Measurements from ENCODE around the gene CDH13. TPM values are rescaled to one million over a fixed set of nuclear protein-coding genes. Genes with fewer than 3 reads are reported as not detected.

CDH13 gene
- total RNA-seq, 1 experiment from 2014 or later, result 0.80 TPM

- Histone ChIP-seq H3K27me3 (ENCODE audit: control insufficient read depth, insufficient read depth, low read length) (no peaks in the 10 kb centered on the region), H3K36me3 (replicated peaks; ENCODE audit: control insufficient read depth, insufficient read depth, low read length) (no peaks in the 10 kb centered on the region), H3K4me3 (ENCODE audit: insufficient read depth, low read depth, low read length) (no peak overlapping the region)
- DNase-seq, result no peak
These were observed 1168.2 kb downstream of the CDH13 start for GRCh38 chr16:83794860-83795554.

GRCh38 chr16:83797013-83797412, 1170.2 kb downstream of the CDH13 start:
- H3K27me3 ChIP-seq (ENCODE audit: control insufficient read depth, insufficient read depth, low read length), result no peaks in the 10 kb centered on the region
- H3K36me3 ChIP-seq (replicated peaks; ENCODE audit: control insufficient read depth, insufficient read depth, low read length), result no peaks in the 10 kb centered on the region
- H3K4me3 ChIP-seq (ENCODE audit: insufficient read depth, low read depth, low read length), result no peak overlapping the region
- peak; percentile 23 for DNase-seq

GRCh38 chr16:83799336-83799735, 1172.6 kb downstream of the CDH13 start:
- Histone ChIP-seq H3K36me3 (replicated peaks; ENCODE audit: control insufficient read depth, insufficient read depth, low read length) (no peaks in the 10 kb centered on the region), H3K27me3 (ENCODE audit: control insufficient read depth, insufficient read depth, low read length) (no peaks in the 10 kb centered on the region), H3K4me3 (ENCODE audit: insufficient read depth, low read depth, low read length) (no peak overlapping the region)
- no peak for DNase-seq

GRCh38 chr16:83802135-83802534, 1175.4 kb downstream of the CDH13 start:
- Histone ChIP-seq H3K27me3 (ENCODE audit: control insufficient read depth, insufficient read depth, low read length) (no peaks in the 10 kb centered on the region), H3K36me3 (replicated peaks; ENCODE audit: control insufficient read depth, insufficient read depth, low read length) (no peaks in the 10 kb centered on the region), H3K4me3 (ENCODE audit: insufficient read depth, low read depth, low read length) (no peak overlapping the region)
- DNase-seq, result no peak

GRCh38 chr16:83802554-83803205, 1175.9 kb downstream of the CDH13 start:
- no peak overlapping the region for H3K4me3 ChIP-seq (ENCODE audit: insufficient read depth, low read depth, low read length)
- DNase-seq, result no peak
- H3K36me3 ChIP-seq (replicated peaks; ENCODE audit: control insufficient read depth, insufficient read depth, low read length), result no peaks in the 10 kb centered on the region
- H3K27me3 ChIP-seq (ENCODE audit: control insufficient read depth, insufficient read depth, low read length), result no peaks in the 10 kb centered on the region

GRCh38 chr16:83803811-83804210, 1177.0 kb downstream of the CDH13 start:
- DNase-seq, result no peak
- no peaks in the 10 kb centered on the region for H3K36me3 ChIP-seq (replicated peaks; ENCODE audit: control insufficient read depth, insufficient read depth, low read length)
- no peak overlapping the region for H3K4me3 ChIP-seq (ENCODE audit: insufficient read depth, low read depth, low read length)
- H3K27me3 ChIP-seq (ENCODE audit: control insufficient read depth, insufficient read depth, low read length), result no peaks in the 10 kb centered on the region

GRCh38 chr16:83804366-83804765, 1177.6 kb downstream of the CDH13 start:
- Histone ChIP-seq H3K36me3 (replicated peaks; ENCODE audit: control insufficient read depth, insufficient read depth, low read length) (no peaks in the 10 kb centered on the region), H3K27me3 (ENCODE audit: control insufficient read depth, insufficient read depth, low read length) (no peaks in the 10 kb centered on the region), H3K4me3 (ENCODE audit: insufficient read depth, low read depth, low read length) (no peak overlapping the region)
- DNase-seq, result no peak

- no peak overlapping the region for H3K4me3 ChIP-seq (ENCODE audit: insufficient read depth, low read depth, low read length)
- no peak for DNase-seq
- no peaks in the 10 kb centered on the region; the same call in 1 of the 2 replicates for H3K36me3 ChIP-seq (replicated peaks; ENCODE audit: control insufficient read depth, insufficient read depth, low read length)
- H3K27me3 ChIP-seq (ENCODE audit: control insufficient read depth, insufficient read depth, low read length), result no peaks in the 10 kb centered on the region
These were observed 1179.3 kb downstream of the CDH13 start for GRCh38 chr16:83806036-83806435.

- Histone ChIP-seq H3K27me3 (ENCODE audit: control insufficient read depth, insufficient read depth, low read length) (no peaks in the 10 kb centered on the region), H3K36me3 (replicated peaks; ENCODE audit: control insufficient read depth, insufficient read depth, low read length) (no peaks in the 10 kb centered on the region; the same call in 1 of the 2 replicates), H3K4me3 (ENCODE audit: insufficient read depth, low read depth, low read length) (no peak overlapping the region)
- DNase-seq, result no peak
These were observed 1180.0 kb downstream of the CDH13 start for GRCh38 chr16:83806731-83807130.

GRCh38 chr16:83807327-83807709, 1180.5 kb downstream of the CDH13 start:
- no peak overlapping the region for H3K4me3 ChIP-seq (ENCODE audit: insufficient read depth, low read depth, low read length)
- no peaks in the 10 kb centered on the region for H3K27me3 ChIP-seq (ENCODE audit: control insufficient read depth, insufficient read depth, low read length)
- no peaks in the 10 kb centered on the region; the same call in 1 of the 2 replicates for H3K36me3 ChIP-seq (replicated peaks; ENCODE audit: control insufficient read depth, insufficient read depth, low read length)
- no peak for DNase-seq

GRCh38 chr16:83807710-83808572, 1181.2 kb downstream of the CDH13 start, which contains the start of gene HSBP1:
Gene HSBP1 (plus strand): TSS chr16:83807978. CDS start chr16:83808077, 99 bp downstream.
- H3K4me3 ChIP-seq (ENCODE audit: insufficient read depth, low read depth, low read length), result peak within 1 kb of the TSS; percentile 91
- no peaks in the 10 kb centered on the region for H3K27me3 ChIP-seq (ENCODE audit: control insufficient read depth, insufficient read depth, low read length)
- H3K36me3 ChIP-seq (replicated peaks; ENCODE audit: control insufficient read depth, insufficient read depth, low read length), result no peaks in the 10 kb centered on the region; the same call in 1 of the 2 replicates
- peak; percentile 98 for DNase-seq

- Histone ChIP-seq H3K4me3 (ENCODE audit: insufficient read depth, low read depth, low read length) (peak overlapping the region; percentile 91), H3K36me3 (replicated peaks; ENCODE audit: control insufficient read depth, insufficient read depth, low read length) (no peaks in the 10 kb centered on the region; the same call in 1 of the 2 replicates), H3K27me3 (ENCODE audit: control insufficient read depth, insufficient read depth, low read length) (no peaks in the 10 kb centered on the region)
- DNase-seq, result no peak
These were observed 1181.8 kb downstream of the CDH13 start for GRCh38 chr16:83808573-83809014.

- DNase-seq, result no peak
- peak overlapping the region; percentile 91 for H3K4me3 ChIP-seq (ENCODE audit: insufficient read depth, low read depth, low read length)
- H3K36me3 ChIP-seq (replicated peaks; ENCODE audit: control insufficient read depth, insufficient read depth, low read length), result no peaks in the 10 kb centered on the region; the same call in 1 of the 2 replicates
- H3K27me3 ChIP-seq (ENCODE audit: control insufficient read depth, insufficient read depth, low read length), result no peaks in the 10 kb centered on the region
These were observed 1182.3 kb downstream of the CDH13 start for GRCh38 chr16:83809092-83809491.

- DNase-seq, result no peak
- Histone ChIP-seq H3K36me3 (replicated peaks; ENCODE audit: control insufficient read depth, insufficient read depth, low read length) (no peaks in the 10 kb centered on the region; the same call in 1 of the 2 replicates), H3K4me3 (ENCODE audit: insufficient read depth, low read depth, low read length) (no peak overlapping the region), H3K27me3 (ENCODE audit: control insufficient read depth, insufficient read depth, low read length) (no peaks in the 10 kb centered on the region)
These were observed 1184.1 kb downstream of the CDH13 start for GRCh38 chr16:83810901-83811300.
